Pons (tissue), 1 donor: ENCODE results near the gene STEAP2.

Source experiments
- DNase-seq: peaks from one replicate; pipeline ENCODE4 v3.0.0-alpha.2; 2016; ENCODE audit warnings: low spot score

The STEAP2 gene

DNA sequence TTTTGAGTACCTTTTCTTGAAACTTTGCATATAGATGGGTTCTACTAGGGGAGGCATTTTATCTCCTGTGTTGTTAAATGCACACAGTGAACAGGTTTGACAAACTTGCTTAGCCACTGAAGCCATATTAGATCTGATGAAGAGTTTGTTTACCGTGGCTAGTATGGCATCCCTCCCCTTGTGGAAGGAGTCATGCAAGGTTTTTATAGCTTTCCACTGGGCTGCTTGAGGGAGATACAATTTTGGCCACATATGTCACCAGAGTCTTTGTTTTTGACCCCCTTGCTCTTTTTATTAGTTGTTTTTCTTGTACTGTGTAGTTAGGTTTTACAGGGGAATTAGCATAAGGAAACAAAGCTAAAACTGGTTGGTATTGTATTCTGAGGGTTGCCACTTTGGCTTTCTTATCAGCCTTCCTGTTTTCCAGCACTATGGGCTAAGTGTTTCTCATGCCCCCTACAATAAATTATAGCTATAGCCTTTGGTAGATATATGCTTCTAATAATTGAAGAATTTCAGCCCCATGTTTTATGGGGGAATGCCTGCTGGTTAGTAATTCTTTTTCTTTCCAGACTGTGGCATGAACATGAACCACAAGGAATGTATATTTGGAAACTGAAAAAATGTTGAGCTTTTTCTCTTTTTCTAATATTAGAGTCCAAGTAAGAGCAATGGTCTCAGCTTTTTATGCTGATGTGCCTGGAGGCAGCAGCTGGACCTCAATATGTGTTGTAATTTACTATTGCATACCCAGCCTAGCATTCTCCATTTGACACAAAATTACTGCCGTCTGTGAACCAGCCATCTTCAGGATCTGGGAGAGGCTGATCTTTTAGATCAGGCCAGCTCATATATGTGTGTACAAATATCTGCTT lies 18.4 kb upstream of the STEAP2 start:
- DNase-seq, result no peak

DNA sequence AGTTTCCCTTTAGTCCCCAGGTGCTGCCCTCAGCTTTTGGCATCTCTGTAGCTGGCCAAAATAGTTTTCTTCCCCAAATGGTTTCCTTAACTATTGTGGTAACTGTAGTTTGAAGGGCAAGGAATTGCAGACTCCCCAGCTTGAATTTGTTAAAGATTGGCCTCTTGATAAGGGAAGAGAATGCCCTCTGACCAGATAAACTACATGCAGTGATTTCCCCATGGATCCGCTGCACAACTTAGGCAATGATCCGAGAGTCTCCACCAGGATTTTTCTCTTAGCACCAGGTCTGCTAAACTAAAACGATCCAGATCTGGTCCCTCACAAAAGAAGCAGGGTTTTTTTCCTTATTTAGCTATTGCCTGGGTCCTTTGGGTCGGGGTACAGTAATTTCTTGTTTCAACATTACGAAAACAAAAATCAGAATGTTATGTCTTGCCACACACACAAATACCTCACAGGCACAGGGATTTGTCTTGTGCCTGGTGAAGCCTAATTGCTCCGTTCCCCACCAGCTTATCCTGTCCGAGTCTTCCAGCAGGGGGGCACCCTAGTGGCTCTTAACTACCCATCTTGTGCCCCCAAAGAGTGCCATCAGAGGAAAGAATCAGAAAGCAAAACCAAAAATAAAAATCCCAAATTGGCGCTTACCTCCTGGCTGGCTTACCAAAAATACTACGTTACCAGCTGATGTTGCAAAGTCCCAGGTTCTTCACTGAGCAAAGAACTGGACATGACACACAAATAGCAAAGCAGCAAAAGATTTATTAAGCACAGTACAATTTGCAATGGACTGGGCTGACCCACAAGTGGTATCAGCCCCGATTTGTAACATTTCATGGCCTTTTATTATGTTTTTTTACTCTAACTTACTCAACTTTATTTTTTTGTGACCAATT lies 16.4 kb upstream of the STEAP2 start:
- DNase-seq, result no peak

DNA sequence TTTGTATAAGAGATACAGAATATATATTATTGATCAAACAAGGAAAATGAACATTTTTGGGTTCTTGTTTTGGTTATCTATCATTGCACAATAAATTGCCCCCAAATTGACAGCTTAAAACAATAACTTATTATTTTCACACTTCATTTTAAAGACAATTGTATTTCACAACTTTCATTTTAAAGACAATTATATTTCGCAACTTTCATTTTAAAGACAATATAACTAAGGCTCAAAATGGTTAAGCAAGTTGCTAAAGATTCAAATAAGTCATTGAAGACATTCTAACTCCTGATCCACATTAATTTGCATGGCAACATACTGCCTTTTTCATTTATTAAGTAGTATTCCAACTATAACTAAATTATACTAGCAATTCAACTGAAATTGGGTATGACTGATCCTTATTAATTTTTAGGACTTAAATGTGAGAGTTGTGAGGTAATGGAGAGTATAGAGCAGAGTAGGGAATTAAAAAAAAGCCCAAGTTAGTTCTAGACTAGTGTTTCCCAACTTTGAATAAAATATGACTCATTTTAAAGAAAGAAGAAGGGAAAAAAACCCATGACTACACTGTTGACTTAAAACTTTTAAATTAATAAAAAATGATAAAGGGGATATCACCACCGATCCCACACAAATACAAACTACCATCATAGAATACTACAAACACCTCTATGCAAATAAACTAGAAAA lies 9.9 kb upstream of the STEAP2 start:
- no peak for DNase-seq

DNA sequence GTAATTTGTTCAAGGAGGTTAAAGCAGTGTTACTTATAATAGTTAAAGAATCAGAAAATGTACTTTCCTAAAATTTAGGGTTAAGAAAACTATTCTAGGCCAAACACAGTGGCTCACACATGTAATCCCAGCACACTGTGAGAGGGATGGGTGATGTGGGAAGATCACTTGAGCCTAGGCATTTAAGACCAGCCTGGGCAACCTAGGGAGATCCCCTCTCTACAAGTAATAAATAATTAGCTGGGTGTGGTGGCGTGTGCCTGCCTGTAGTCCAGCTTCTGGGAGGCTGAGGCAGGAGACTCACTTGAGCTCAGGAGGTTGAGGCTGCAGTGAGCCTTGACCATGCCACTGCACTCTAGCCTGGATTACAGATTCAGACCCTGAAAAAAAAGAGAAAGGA lies 3.6 kb upstream of the STEAP2 start:
- no peak for DNase-seq

DNA sequence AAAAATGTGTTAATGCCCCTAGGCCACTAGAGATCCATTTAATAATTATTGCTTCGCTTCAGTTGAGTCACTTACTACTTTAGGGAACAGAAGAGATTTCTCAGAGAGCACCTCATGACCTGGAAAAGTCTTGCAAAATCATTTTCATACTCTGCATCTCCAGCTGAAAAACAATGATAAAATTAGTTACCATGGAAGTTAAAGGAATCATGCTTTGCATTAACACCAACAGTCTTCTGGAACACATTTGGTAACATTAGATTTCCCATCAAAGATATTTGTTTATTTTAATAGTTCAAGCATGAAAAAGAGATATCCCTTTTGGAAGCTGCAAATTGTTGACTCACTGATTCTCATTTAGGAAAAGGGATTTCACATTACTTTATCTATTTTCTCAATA lies 1.8 kb upstream of the STEAP2 start:
- no peak for DNase-seq

DNA sequence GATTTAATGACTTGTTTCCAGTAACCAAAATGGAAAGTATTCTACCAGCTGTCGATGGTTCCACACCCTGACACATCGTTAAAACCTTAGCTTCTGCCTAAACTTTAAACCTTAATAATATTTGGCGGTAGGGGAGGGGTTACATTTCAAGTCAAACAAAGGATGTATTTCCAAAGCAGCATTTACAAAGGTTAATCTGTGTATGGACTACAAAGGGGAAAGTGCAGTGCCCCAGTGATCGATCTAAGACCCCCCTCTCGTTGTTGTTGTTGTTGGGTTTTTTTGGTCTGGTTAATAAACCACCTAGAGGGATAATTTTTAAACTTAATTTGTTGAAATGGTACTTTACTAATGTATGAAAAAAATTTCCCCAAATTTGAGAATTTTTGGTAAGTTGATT lies 1.1 kb upstream of the STEAP2 start:
- no peak for DNase-seq

DNA sequence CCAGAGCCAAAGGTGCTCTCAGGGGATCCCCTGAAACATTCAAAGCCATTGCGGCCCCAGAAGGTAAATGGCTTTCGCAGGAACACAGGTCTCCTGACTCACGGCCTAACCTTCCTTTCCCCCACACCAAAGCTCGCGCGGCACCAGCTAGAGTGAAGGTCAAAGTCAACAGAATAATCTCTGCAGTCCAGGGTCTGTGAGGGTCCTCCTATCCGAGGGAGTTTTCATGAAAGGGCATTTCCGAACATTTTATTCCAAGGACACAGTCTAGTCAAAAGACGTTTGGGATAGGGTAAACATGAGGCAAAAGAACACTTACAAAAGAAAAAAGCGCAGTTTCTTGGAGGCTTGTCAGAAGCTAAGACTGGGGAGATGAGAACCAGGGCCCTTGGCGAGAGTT lies 559 bp upstream of the STEAP2 start:
- no peak for DNase-seq

DNA sequence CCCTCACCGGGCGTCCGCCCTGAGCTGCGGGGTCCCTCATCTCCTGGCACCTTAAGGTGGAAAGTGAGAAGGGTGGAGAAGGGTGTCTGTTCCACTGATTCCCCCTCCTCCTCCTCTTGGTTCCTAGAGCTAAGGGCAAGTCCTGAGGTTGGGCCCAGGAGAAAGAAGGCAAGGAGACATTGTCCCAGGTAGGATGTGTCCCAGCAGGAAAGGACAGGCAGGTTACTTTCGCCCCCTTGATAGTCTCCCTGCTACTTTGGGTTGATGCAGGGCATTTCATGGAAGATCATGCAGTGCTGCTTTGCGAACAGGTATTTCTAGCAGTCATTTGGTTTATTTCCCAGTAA lies 582 bp downstream of the STEAP2 start:
- no peak for DNase-seq

DNA sequence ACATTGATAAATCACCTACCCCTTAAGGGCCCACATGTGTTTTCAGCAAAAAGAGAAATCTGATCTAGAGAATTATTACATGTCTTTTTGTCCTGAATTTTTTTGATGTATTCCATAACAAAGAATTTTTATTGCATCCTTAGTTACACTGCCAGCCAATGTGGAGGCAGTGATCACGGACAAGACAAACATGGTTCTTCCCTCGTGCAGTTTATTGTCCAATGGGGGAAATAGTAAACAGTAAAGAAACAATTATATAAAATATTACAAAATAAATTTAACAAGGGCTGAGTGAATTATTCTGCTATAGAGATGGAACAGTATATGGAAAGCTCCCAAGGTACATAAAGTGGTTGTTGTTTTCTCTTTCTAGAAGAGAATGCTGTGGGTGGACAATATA lies 2.0 kb downstream of the STEAP2 start:
- DNase-seq, result no peak

DNA sequence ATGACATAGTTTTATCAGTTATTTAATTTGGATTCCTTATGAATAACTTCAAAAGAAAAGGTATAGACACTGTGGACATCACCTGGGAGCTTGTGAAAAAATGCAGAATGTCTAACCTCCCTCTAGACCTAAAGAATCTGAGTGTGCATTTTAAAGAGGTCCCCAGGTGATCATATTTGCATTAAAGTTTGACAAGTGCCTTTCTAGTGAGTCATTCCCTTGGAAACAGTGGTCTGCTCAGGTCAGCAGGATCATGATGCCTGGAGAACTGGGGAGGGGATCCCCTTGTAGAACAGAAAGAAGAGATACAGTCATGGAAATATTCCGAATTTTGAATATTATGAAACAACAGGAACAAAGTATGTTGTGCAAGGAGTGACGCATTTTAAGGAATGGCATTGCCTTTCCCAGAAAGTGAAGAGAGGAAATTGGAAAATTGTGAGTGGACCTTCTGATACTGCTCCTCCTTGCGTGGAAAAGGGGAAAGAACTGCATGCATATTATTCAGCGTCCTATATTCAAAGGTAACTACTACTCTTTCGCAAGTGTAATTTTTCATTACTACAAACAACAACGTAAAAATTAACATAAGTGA lies 4.6 kb downstream of the STEAP2 start:
- DNase-seq, result no peak

DNA sequence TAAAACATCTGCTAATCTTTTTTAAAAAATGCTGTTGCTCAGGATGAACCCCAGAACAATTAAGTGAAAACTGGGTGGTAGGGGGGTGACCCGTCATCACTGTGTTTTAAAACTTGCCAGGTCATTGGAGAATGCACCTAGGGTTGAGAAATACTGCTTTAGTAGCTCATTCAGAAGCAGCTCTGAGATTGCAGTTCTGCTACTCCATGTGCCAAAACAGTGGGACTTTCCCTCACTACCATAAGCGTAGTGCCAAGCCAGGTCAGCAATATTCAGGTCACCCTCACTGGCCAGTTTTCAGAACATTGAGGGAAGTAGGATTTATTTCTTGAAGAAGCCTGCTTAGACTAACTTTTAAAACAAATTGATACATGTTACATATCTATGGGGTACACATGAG lies 5.2 kb downstream of the STEAP2 start:
- DNase-seq, result no peak

DNA sequence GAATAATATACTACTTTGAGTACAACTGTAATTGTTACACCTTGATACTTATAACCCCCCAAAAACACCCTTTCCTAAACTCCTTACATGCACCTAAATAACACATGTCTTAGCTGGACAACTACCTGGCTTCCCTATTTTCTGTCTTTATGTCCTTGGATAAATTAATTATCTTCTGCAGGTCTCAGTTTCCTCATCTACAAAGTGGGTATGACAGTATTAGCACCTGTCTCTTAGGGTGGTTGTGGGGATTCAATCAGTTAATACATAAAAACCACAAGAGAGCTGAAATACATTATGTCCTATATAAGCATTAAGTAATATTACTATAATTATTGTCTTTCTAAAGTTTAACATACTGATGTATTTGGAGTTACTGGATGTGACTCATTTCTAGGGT lies 10.8 kb downstream of the STEAP2 start:
- no peak for DNase-seq

DNA sequence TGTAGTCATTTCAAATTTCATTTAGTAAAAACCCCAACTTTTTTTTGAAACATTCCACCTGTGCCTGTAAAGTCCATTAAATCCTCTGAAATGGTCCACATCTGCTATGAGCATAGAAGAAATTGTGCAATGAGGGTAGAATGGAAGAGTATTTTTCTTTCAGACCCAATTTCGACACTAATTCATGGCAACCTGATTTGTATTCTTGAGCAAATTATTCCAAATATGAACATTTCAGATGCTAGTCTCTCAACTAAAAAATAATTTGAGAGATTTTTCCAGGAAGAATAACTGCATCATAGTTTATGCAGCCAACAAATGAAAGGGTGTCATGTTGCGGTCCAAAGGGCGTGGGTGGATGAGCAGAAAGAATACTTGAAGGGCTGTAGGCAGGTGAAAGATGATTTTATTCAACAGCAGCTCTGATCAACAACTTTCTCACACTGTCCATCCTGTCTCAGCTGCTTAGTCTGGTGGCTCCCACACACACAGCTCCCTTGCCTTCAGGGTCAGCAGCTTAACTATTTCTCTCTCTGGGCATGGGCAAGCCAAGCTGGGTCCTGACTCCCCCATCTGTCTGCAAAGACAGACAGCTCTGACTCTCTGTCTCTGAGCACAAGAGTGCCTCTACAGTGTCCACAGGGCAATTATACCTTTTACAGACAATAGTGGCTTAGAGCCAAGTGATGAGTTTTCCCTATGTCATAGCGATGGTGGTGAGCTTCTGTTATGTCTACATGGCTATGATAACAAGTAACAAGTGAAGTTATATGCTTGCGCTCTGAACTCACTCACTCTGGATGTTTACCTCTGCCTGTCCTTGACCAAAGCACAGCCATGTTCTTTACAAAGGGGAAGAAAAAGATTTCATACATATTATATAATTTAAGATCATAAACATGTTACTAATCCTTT lies 11.5 kb downstream of the STEAP2 start:
- DNase-seq, result no peak

DNA sequence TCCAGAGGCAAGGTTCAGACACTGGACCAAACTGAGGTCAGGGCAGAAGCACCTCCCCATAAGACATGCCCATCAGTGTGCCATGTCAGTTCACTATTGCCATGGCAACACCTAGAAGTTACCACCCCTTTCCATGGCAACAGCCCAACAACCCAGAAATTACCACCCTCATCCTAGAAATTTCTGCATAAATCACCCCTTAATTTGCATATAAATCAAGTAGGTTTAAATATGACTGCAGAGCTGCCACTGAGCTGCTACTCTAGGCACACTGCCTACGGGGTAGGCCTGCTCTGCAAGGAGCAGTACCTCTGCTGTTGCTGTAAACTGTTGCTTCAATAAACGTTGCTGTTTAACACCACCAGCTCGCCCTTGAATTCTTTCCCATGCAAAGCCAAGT lies 12.7 kb downstream of the STEAP2 start:
- no peak for DNase-seq

DNA sequence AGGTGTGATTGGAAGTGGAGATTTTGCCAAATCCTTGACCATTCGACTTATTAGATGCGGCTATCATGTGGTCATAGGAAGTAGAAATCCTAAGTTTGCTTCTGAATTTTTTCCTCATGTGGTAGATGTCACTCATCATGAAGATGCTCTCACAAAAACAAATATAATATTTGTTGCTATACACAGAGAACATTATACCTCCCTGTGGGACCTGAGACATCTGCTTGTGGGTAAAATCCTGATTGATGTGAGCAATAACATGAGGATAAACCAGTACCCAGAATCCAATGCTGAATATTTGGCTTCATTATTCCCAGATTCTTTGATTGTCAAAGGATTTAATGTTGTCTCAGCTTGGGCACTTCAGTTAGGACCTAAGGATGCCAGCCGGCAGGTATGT lies 13.6 kb downstream of the STEAP2 start:
- DNase-seq, result no peak

DNA sequence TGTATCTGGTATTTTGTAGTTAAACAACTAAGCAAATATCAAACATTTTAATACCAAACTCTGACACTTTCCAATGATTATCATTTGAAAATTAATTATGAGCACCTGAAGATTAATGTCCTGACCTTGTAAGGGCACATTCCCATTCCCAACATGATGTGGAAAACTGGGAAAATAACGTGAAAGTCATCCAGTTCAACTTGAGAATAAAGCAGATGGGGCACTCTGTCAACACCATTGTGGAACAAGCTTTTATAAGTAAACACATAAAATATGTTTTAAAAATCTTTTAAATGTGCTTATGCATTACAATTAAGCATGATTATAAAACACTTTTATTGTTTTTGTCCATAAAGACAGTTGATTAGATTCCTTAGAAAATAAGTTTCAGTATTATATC lies 14.1 kb downstream of the STEAP2 start:
- no peak for DNase-seq

DNA sequence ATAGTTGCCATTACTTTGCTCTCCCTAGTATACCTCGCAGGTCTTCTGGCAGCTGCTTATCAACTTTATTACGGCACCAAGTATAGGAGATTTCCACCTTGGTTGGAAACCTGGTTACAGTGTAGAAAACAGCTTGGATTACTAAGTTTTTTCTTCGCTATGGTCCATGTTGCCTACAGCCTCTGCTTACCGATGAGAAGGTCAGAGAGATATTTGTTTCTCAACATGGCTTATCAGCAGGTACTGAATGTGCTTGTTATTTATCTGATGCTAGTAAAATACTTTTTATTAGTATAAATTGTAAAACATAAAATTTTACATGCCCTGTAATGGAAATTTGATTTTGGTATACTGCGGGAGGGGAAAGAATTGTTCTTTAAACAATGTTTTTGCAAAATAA lies 15.7 kb downstream of the STEAP2 start:
- DNase-seq, result no peak

DNA sequence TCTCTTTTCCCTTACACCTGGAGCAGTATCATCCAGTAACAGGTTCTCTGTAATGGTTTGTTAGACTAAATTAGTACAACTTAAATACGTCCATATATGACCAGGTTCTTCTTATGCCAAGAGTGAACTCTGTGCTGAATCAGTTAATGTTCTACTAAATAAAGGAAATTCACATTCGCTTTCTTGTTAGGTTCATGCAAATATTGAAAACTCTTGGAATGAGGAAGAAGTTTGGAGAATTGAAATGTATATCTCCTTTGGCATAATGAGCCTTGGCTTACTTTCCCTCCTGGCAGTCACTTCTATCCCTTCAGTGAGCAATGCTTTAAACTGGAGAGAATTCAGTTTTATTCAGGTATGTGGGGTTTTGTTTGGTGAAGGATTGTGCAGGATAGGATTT lies 18.1 kb downstream of the STEAP2 start:
- no peak for DNase-seq

DNA sequence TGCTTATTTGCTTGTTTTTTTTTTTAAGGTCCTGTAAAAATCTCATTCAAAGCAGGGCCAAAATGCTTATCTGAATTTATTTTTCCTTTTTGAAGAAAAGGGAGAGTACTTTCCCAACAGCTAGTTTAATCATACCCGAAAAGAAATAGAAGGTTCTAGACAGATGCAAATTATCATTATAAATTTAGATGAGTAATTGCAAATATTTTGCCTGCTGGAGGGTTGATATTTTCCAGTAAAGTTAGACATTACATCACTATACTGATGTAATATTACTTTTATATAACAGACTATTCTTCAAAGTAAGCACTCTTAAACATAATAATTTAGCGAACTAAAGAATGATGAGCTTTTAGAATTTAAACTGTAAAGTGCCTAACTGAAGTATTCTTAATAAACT lies 19.3 kb downstream of the STEAP2 start:
- no peak for DNase-seq

DNA sequence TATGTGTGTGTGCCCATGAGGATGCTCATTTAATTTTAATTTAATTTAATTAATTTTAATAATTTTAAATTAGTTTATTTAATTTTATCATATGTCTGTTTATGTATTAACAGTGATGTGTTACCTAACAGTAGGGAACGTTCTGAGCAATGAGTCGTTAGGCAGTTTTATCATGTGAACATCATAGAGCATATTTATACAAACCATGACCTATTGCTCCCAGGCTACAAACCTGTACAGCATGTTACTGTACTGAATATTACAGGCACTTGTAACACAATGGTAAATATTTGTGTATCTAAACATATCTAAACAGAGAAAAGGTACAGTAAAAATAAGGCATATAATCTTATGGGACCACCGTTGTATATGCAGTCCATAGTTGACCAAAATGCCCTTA lies 19.8 kb downstream of the STEAP2 start:
- no peak for DNase-seq

DNA sequence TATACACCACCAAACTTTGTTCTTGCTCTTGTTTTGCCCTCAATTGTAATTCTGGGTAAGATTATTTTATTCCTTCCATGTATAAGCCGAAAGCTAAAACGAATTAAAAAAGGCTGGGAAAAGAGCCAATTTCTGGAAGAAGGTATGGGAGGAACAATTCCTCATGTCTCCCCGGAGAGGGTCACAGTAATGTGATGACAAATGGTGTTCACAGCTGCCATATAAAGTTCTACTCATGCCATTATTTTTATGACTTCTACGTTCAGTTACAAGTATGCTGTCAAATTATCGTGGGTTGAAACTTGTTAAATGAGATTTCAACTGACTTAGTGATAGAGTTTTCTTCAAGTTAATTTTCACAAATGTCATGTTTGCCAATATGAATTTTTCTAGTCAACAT lies 20.9 kb downstream of the STEAP2 start:
- no peak for DNase-seq
